Panc1 (cell line): ENCODE results near the gene ERRFI1. TPM values are rescaled to one million over a fixed set of nuclear protein-coding genes. Genes with fewer than 3 reads are reported as not detected.

Experiments
- total RNA-seq: library from RNA; stranded (reverse); gene quantifications from one replicate; pipeline ENCODE4 v1.2.1, GENCODE V29; 2021; ENCODE audit not compliant: unreplicated experiment

Gene ERRFI1
- total RNA-seq, 1 experiment from 2014 or later = 299 TPM

Other genes starting within 250 kb of the ERRFI1 start
- gene PER3, start 242.0 kb downstream of the ERRFI1 start, total RNA-seq = 17.0 TPM
- not detected for gene UTS2, start 173.2 kb downstream of the ERRFI1 start, total RNA-seq
- 0.23 TPM for gene TNFRSF9, start 85.5 kb downstream of the ERRFI1 start, total RNA-seq
- gene PARK7, start 64.6 kb downstream of the ERRFI1 start, total RNA-seq = 448 TPM